NCI-H446 (cell line): ENCODE data around the gene GLT8D1.

Experiments used
- DNase-seq, 2 experiments: peaks; one replicate each; lab custom pipeline; 2025; lab: John Stamatoyannopoulos, UW

Gene GLT8D1

GRCh38 chr3:52712291-52713212 lies 7.0 kb upstream of the GLT8D1 start:
- no peak for DNase-seq

- no peak for DNase-seq
These were observed 4.9 kb upstream of the GLT8D1 start for GRCh38 chr3:52710512-52710911.

DNA sequence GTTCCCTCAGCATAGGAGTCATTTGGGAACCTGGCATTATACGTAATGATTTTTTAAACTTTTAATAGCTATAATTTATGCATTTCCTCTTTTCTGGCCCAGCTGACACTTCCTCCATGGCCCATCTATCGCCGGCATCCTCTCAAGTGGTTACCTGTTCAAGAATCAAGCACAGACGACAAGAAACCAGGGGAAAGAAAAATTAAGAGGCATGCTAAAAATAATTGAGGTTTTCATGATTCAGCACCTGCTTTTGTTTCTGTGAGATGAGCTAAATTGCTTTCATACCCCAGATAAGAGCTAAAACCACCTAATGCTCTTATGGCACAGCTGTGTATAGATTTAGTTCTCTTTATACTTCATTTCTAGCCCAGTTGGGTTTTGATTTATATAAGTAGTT lies 2.0 kb upstream of the GLT8D1 start:
- no peak for DNase-seq

GRCh38 chr3:52705438-52705687 lies 228 bp downstream of the GLT8D1 start:
- no peak for DNase-seq

- no peak for DNase-seq
These were observed 767 bp downstream of the GLT8D1 start for GRCh38 chr3:52704611-52705437.

- DNase-seq = no peak
These were observed 2.2 kb downstream of the GLT8D1 start for GRCh38 chr3:52703341-52703740.

GRCh38 chr3:52697632-52697965 lies 8.0 kb downstream of the GLT8D1 start:
- DNase-seq = no peak

GRCh38 chr3:52696830-52697631 lies 8.6 kb downstream of the GLT8D1 start:
- no peak for DNase-seq

GRCh38 chr3:52695798-52696671 lies 9.6 kb downstream of the GLT8D1 start:
- DNase-seq = no peak

DNA sequence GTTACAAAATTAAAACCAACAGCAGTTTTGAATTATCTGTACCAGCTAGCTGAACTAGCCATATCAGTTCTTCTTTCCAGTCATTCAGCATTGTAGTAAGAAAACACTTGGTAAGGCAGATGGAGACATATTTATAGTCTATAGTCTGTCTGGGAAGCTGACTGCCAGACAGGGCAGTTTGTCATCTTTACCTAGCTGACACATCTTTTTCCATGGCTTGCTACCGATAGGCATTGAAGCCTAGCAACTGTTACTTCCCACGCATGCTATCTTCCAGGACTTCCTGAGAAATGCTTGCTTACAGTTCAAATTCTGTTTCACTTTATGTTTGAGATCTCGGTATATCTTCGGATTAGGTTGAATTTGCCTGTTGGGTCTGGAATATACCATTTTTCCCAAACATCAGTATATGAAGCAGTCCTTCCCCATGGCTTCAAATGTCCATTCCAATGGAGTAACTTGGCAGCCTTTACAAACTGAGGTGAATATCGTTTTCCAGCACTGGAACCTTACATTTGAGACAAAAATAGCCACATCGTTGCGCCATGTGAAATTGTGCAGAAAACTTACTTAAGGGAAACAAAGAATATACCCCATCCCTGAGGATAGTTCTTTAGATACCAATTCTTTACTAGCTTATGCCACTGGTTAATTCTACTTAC lies 10.9 kb downstream of the GLT8D1 start:
- DNase-seq = no peak

DNA sequence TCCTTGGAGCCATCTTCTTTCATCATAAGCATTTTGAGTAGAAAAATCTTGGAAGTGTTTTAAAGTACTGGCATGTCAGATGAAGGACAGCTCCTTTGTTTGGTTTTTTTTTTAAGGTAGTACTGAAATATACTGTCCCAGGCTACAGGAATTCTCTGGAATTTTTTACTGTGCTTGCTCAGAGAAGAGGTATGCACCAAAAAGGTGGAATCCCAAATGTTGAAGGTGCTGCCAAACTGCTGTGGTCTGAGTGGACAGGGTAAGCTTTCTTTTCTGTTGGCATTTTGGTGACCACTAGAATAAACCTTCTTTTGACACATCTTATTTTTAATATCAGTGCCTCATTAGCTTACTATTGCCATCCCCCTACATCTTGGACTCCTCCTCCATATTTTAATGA lies 12.5 kb downstream of the GLT8D1 start:
- DNase-seq = no peak

- no peak for DNase-seq
These were observed 15.0 kb downstream of the GLT8D1 start for GRCh38 chr3:52690560-52690959.

DNA sequence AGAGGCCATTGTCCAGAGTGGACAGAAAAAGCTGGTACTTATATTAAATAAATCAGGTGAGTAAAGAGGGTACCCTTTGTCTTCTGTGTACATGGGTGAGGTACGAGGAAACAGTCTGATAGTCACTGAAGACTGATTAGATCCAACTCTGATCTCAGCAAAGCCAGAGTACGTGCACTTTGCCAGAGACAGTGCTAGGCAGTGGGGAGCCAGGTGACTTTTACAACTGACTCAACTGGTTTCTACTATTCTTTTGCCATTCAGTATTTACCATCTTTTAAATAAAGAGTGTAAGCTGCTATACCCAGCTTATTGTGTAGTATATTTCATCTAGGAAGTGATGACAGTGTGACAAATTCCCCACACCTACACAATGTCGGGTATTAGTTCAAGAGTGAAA lies 16.4 kb downstream of the GLT8D1 start:
- DNase-seq = no peak

DNA sequence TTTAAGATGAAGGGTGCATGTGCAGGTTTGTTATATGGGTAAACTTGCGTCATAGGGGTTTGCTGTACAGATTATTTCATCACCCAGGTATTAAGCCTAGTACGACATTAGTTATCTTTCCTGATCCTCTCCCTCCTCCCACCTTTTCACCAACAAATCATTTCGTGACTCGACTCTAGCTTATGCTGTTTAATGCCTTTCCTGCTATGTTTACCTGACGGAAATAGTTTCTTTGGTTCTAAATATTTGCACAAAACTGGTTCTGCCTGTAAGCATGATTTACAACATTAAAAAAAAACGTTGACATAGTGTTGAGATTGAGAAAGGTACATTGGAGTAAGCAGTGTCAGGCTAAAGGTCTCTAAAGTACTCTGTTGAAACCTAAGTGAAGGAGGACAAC lies 17.3 kb downstream of the GLT8D1 start:
- no peak for DNase-seq

DNA sequence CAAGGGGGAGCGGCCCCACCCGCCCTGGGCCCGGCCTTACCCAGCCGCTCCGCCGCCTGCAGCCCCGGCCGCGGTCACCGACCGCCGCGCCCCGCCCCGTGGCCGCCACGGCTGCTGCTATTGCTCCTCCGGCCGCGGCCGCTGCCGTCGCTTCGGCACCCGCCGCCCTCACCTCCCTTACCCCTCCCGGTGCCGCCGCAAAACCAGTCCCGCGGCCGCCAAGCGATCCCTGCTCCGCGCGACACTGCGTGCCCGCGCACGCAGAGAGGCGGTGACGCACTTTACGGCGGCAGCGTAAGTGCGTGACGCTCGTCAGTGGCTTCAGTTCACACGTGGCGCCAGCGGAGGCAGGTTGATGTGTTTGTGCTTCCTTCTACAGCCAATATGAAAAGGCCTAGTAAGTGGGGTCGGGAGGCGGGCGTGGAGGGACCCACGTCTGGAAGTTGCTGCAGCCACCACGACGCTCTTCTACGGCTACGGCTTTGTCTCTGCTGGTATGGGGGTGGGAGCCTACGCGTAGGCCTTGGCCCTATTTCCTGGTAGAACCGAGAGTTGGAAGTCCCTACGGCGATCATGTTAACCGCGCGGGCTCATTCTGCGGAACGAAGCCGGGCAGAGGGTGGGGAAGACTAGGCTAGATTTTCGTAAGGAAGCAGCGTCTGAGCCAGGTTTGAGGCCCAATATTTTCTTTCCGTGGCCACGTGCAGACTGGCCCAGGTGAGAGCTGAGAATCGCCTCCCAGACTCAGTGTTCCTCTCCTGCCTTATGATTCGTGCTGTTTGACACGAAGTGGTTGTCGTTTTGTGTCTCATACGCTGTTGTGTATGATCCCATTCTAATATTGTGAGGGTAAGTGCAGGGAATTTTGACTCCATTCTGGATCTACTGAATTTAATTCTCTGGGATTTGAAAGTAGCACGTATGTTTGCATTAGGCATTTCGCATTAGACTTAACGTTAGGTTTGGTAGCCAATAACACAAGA lies 19.6 kb downstream of the GLT8D1 start, which contains the start of the genes GNL3 and PBRM1:
Gene GNL3 (plus strand): TSS at position 324 of the 983 bp plus-strand sequence. CDS start 61 bp downstream, at position 385.
Gene PBRM1 (minus strand): TSS at position 205 of the 983 bp plus-strand sequence.
- peak; percentile 68 to 92 for DNase-seq

- peak; percentile 16 to 77 for DNase-seq
These were observed 20.3 kb downstream of the GLT8D1 start for GRCh38 chr3:52685285-52685708.

- no peak for DNase-seq
These were observed 21.4 kb downstream of the GLT8D1 start for GRCh38 chr3:52684184-52684583.

GRCh38 chr3:52683611-52684010 lies 22.0 kb downstream of the GLT8D1 start:
- no peak for DNase-seq

DNA sequence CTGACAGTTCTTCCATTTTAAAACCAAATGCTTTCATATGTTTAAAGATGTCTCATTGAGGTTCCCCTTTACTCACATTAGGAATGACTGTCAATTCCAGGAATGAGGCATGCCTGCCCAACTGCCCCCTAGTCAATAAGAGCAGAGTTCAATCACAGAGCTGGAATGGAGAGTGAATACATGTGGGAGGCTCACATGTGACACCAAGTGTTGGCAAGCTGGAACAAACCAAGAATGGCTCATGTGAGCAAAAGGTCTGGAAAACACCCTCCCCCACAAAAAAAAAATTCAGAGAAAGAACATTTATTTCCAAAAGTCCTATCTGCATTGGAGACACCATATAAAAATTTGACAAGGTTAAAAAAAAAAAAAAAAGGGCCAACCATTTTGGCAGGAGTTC lies 23.6 kb downstream of the GLT8D1 start:
- DNase-seq = peak in 1 of 2 experiments; percentile 22

- no peak for DNase-seq
These were observed 24.0 kb downstream of the GLT8D1 start for GRCh38 chr3:52681596-52681995.
